Measurements from ENCODE around the gene BABAM2. TPM values are rescaled to one million over a fixed set of nuclear protein-coding genes. Genes with fewer than 3 reads are reported as not detected.

Gene BABAM2
- total RNA-seq, 1 donor from 2014 or later: 58.9 TPM

DNA sequence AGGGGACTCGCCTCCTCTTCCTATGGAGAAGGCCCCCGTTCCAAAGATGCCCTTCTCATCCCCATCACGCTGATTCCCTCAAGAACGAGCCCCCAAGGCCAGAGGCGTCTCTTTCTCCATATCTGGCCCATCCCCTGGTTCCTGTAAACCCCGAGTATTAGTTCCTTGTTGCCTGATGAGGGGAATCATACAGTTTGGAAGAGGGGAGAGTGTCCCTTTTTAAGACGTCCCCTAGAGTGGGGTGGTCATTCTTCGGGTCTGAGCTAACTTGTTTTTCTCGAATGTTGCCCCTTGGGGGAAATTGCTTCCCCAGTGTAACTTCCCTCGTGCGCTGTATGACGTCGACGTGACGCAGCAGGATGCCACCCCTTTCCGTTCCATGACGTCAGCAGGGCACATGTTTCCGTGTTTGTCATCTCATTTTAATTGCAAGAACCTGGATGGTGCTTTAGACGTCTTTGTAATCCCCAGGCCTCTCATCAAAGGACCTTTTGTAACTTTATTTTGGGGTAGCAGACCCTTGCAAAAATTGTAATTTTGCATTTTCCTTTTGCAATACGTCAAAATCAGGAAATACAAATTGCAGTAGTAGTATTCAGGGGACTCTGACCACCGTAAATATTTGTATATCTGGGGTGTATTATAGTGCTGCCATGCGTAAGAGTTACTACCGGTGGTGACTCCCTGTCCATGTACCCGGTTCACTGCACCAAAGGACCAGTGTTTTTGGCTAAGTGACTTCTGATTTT, 569 bp downstream of the BABAM2 start:
- peaks cover 53% of the 10 kb centered on the region for H3K4me1 ChIP-seq
- no peaks in the 10 kb centered on the region for H3K9me3 ChIP-seq (replicated peaks)
- H3K36me3 ChIP-seq: peaks cover 14% of the 10 kb centered on the region
- intact Hi-C loops (cut with micrococcal nuclease): loop anchor here (2.0 kb wide), 1 partner anchor 506 kb away; no protein-coding TSS in a partner anchor
- TF ChIP-seq, protein P1, sequence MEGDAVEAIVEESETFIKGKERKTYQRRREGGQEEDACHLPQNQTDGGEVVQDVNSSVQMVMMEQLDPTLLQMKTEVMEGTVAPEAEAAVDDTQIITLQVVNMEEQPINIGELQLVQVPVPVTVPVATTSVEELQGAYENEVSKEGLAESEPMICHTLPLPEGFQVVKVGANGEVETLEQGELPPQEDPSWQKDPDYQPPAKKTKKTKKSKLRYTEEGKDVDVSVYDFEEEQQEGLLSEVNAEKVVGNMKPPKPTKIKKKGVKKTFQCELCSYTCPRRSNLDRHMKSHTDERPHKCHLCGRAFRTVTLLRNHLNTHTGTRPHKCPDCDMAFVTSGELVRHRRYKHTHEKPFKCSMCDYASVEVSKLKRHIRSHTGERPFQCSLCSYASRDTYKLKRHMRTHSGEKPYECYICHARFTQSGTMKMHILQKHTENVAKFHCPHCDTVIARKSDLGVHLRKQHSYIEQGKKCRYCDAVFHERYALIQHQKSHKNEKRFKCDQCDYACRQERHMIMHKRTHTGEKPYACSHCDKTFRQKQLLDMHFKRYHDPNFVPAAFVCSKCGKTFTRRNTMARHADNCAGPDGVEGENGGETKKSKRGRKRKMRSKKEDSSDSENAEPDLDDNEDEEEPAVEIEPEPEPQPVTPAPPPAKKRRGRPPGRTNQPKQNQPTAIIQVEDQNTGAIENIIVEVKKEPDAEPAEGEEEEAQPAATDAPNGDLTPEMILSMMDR (IDR thresholded peaks at IDR 0.05; ENCODE audit: borderline replicate concordance): no peak
- peak; percentile 60 for DNase-seq
- peak overlapping the region; percentile 92 for H3K27ac ChIP-seq (replicated peaks)
- H3K4me3 ChIP-seq: peak overlapping the region; percentile 77
- H3K27me3 ChIP-seq (ENCODE audit: low read depth): no peaks in the 10 kb centered on the region

DNA sequence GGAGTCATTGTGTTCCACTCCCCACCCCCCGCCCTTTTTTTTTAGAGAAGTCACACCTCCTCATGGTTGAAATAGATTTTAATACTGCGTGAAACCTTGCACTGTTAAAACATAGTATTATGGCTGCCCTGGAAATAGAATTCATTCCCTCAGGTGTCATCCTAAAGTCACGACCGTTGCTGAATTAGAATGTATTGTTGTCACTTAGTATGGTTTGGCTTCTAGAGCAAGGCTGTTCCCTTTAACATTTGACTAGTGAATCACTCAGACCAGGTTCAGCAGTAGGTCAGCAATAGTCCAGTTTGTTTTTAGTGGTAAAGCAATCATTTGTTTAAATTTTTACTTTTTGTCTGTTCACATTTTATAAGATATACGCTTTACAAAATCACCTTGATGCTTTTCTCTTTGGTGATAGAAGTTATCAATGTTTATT, 1.2 kb downstream of the BABAM2 start:
- intact Hi-C loops (cut with micrococcal nuclease): loop anchor here (2.0 kb wide), 1 partner anchor 505 kb away; no protein-coding TSS in a partner anchor
- H3K27me3 ChIP-seq (ENCODE audit: low read depth): no peaks in the 10 kb centered on the region
- DNase-seq: no peak
- no peaks in the 10 kb centered on the region for H3K9me3 ChIP-seq (replicated peaks)
- TF ChIP-seq, protein P1 (IDR thresholded peaks at IDR 0.05; ENCODE audit: borderline replicate concordance): no peak
- H3K4me1 ChIP-seq: peaks cover 53% of the 10 kb centered on the region
- H3K36me3 ChIP-seq: peaks cover 20% of the 10 kb centered on the region
- H3K4me3 ChIP-seq: peak overlapping the region; percentile 77
- H3K27ac ChIP-seq (replicated peaks): peak overlapping the region; percentile 92

DNA sequence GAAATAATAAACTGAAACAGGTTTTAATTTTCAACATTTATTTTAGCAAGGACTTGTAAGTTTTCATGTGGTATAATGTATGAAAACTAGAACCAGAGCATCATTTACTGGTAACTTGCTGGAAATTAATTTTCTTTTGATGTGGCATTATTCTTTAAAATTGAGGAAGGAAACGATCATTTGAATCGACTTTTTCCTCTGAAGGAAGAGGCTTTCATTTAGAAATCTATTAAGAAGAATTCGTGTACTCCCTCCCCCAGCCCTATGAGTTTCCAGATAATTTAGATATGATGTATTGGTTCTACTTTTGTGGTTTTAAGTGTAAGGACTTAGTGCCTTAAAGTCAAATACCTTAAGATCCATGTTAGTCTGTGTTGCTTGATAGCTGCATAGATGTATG, 2.5 kb downstream of the BABAM2 start:
- Histone ChIP-seq H3K9me3 (replicated peaks) (no peaks in the 10 kb centered on the region), H3K27me3 (ENCODE audit: low read depth) (no peaks in the 10 kb centered on the region), H3K36me3 (peaks cover 30% of the 10 kb centered on the region), H3K4me3 (no peak overlapping the region), H3K4me1 (peaks cover 49% of the 10 kb centered on the region), H3K27ac (replicated peaks) (no peak overlapping the region)
- TF ChIP-seq, protein P1 (IDR thresholded peaks at IDR 0.05; ENCODE audit: borderline replicate concordance): no peak
- intact Hi-C loops (cut with micrococcal nuclease): no loop called here
- no peak for DNase-seq

DNA sequence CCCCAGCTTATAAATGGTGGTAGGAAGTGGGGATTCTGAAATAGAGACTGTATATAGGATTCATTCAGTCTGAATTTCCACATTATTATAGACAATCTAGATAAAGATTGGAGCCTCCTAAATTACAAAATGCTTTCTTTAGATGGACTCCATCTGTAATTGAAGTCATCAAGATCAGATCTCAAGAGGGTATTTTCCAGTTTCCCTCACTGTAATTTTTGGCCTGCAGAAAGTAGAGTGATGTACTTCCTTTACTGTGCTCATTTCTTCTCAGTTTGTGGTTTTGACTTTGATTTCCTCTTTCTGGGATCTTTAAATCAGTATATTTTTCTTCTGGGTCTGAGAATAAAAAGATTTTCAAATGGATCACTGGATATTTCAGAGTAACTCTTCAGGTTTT, 7.2 kb downstream of the BABAM2 start:
- intact Hi-C loops (cut with micrococcal nuclease): no loop called here
- H3K27me3 ChIP-seq (ENCODE audit: low read depth): no peaks in the 10 kb centered on the region
- H3K27ac ChIP-seq (replicated peaks): no peak overlapping the region
- TF ChIP-seq, protein P1 (IDR thresholded peaks at IDR 0.05; ENCODE audit: borderline replicate concordance): no peak
- no peak overlapping the region for H3K4me3 ChIP-seq
- peaks cover 40% of the 10 kb centered on the region for H3K36me3 ChIP-seq
- H3K9me3 ChIP-seq (replicated peaks): no peaks in the 10 kb centered on the region
- no peak for DNase-seq
- peaks cover 6% of the 10 kb centered on the region for H3K4me1 ChIP-seq

DNA sequence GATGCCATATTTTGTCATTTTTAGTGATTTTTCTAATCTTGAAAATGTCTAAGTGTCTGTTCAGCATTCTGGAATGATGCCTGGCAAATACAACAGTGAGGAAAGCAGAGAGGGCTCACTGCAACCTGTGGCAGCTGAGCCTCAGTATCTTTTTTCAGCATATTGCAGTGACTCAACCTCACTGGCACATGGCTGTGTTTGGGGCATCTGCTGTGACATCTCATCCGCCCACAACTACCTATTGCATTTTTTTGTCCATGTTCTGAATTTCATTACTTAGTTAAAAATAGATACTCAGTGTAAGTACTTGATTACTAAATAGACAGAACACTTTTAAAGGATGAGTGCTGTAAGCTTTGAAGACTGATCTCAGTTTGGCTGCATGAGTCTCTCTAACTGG, 10.7 kb downstream of the BABAM2 start:
- Histone ChIP-seq H3K27me3 (ENCODE audit: low read depth) (no peaks in the 10 kb centered on the region), H3K9me3 (replicated peaks) (no peaks in the 10 kb centered on the region), H3K27ac (replicated peaks) (no peak overlapping the region), H3K4me3 (no peak overlapping the region), H3K4me1 (peaks cover 5% of the 10 kb centered on the region), H3K36me3 (peaks cover 25% of the 10 kb centered on the region)
- TF ChIP-seq, protein P1 (IDR thresholded peaks at IDR 0.05; ENCODE audit: borderline replicate concordance): no peak
- intact Hi-C loops (cut with micrococcal nuclease): no loop called here
- no peak for DNase-seq

All from left ventricle myocardium inferior (tissue), 1 donor.